ENCODE results near the gene TRIM23. TPM values are rescaled to one million over a fixed set of nuclear protein-coding genes. Genes with fewer than 3 reads are reported as not detected.

The TRIM23 gene
- total and polyA plus RNA-seq, 11 donors: 4.5 to 22.9 (median 17.6) TPM

GRCh38 chr5:65646938-65647337 lies 22.8 kb upstream of the TRIM23 start:
- intact Hi-C loops (cut with DNase I): no loop called here
- no peaks in the 10 kb centered on the region for H3K27me3 ChIP-seq
- no peaks in the 10 kb centered on the region for H3K4me1 ChIP-seq
- no peak for DNase-seq
- no peaks in the 10 kb centered on the region for H3K9me3 ChIP-seq
- 88 to 90% (median 89%) methylated on average over 2 of the region's 2 CpGs for WGBS, 4 donors
- peaks cover 0 to 76% (median 45%) of the 10 kb centered on the region in 9 donors for H3K36me3 ChIP-seq
- ATAC-seq: no peak
- TF ChIP-seq, protein P1, sequence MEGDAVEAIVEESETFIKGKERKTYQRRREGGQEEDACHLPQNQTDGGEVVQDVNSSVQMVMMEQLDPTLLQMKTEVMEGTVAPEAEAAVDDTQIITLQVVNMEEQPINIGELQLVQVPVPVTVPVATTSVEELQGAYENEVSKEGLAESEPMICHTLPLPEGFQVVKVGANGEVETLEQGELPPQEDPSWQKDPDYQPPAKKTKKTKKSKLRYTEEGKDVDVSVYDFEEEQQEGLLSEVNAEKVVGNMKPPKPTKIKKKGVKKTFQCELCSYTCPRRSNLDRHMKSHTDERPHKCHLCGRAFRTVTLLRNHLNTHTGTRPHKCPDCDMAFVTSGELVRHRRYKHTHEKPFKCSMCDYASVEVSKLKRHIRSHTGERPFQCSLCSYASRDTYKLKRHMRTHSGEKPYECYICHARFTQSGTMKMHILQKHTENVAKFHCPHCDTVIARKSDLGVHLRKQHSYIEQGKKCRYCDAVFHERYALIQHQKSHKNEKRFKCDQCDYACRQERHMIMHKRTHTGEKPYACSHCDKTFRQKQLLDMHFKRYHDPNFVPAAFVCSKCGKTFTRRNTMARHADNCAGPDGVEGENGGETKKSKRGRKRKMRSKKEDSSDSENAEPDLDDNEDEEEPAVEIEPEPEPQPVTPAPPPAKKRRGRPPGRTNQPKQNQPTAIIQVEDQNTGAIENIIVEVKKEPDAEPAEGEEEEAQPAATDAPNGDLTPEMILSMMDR (IDR thresholded peaks at IDR 0.05): no peak
- no peak for TF ChIP-seq POLR2A (IDR thresholded peaks at IDR 0.05)
- no peak overlapping the region for H3K27ac ChIP-seq
- no peak overlapping the region for H3K4me3 ChIP-seq

GRCh38 chr5:65640240-65640639 lies 16.1 kb upstream of the TRIM23 start:
- Histone ChIP-seq H3K4me1 (no peaks in the 10 kb centered on the region), H3K4me3 (no peak overlapping the region), H3K27ac (no peak overlapping the region), H3K9me3 (no peaks in the 10 kb centered on the region), H3K27me3 (no peaks in the 10 kb centered on the region), H3K36me3 (peaks cover 0 to 86% (median 66%) of the 10 kb centered on the region in 9 donors)
- TF ChIP-seq, protein P1 (IDR thresholded peaks at IDR 0.05): no peak
- no peak for TF ChIP-seq POLR2A (IDR thresholded peaks at IDR 0.05)
- ATAC-seq (no peak), DNase-seq (no peak)
- intact Hi-C loops (cut with DNase I): no loop called here
- WGBS, 4 donors: 92 to 98% (median 96%) methylated on average over 4 of the region's 4 CpGs

DNA sequence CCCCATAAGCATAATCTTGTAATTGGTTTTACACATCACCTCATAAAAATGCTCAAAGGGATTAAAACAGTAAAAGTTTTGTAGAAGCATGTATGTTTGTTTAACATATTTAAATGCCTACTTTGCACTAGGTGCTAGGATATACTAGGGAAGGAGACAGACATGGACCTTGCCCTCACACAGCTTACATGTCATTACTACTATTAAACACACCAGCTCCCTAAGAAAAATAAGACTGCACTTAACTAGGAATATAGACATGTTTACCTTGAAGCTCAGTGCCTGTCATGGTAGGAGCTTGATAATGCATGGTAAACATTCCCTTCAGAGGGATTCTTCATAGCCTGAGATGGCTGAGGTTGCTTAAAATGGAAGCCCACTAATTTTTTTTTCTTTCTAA lies 6.8 kb upstream of the TRIM23 start:
- ATAC-seq (no peak), DNase-seq (no peak)
- Histone ChIP-seq H3K9me3 (no peaks in the 10 kb centered on the region), H3K4me3 (no peak overlapping the region), H3K36me3 (peaks cover 0 to 32% (median 23%) of the 10 kb centered on the region in 9 donors), H3K27ac (no peak overlapping the region), H3K4me1 (peaks cover 0 to 6% (median 3%) of the 10 kb centered on the region in 12 donors), H3K27me3 (no peaks in the 10 kb centered on the region)
- TF ChIP-seq POLR2A (IDR thresholded peaks at IDR 0.05): no peak
- TF ChIP-seq, protein P1 (IDR thresholded peaks at IDR 0.05): no peak
- intact Hi-C loops (cut with DNase I): no loop called here

GRCh38 chr5:65625743-65626142 lies 1.6 kb upstream of the TRIM23 start:
- peak overlapping the region in 2 of 12 donors; percentile 92 to 93 for H3K27ac ChIP-seq
- peak overlapping the region; percentile 60 to 96 (median 76) for H3K4me3 ChIP-seq
- peaks cover 0 to 21% (median 18%) of the 10 kb centered on the region in 9 donors for H3K36me3 ChIP-seq
- no peaks in the 10 kb centered on the region for H3K9me3 ChIP-seq
- intact Hi-C loops (cut with DNase I): loop anchor here in 1 of 10 donors (5.0 kb wide), 1 partner anchor 92 kb away; no protein-coding TSS in a partner anchor
- TF ChIP-seq, protein P1 (IDR thresholded peaks at IDR 0.05): no peak
- no peak for TF ChIP-seq POLR2A (IDR thresholded peaks at IDR 0.05)
- WGBS, 4 donors: 63 to 70% (median 68%) methylated on average over 6 of the region's 6 CpGs
- ATAC-seq (no peak), DNase-seq (no peak)
- no peaks in the 10 kb centered on the region for H3K27me3 ChIP-seq
- peaks cover 0 to 37% (median 29%) of the 10 kb centered on the region in 12 donors for H3K4me1 ChIP-seq

Measured in heart left ventricle (tissue), 16 donors.